H9 (cell line): ENCODE measurements around the gene ACSL4. TPM values are rescaled to one million over a fixed set of nuclear protein-coding genes. Genes with fewer than 3 reads are reported as not detected.

Experiments
- DNase-seq: peaks from one replicate; pipeline ENCODE4 v3.0.0-alpha.2; 2017
- H2AFZ ChIP-seq: one replicate; pipeline ENCODE4 v1.6.1; 2013; ENCODE audit warnings: mild to moderate bottlenecking, low read length, control low read depth, moderate library complexity
- H2AK5ac ChIP-seq: 2 replicates; pipeline ENCODE4 v1.6.1; 2013; ENCODE audit warnings: low read length, control low read depth, mixed read lengths; ENCODE audit not compliant: insufficient read length
- H2BK120ac ChIP-seq: one replicate; pipeline ENCODE4 v1.6.1; 2013; ENCODE audit warnings: low read depth, mild to moderate bottlenecking, low read length, control low read depth, inconsistent platforms; ENCODE audit not compliant: poor library complexity, severe bottlenecking
- H2BK12ac ChIP-seq: 2 replicates; pipeline ENCODE4 v1.6.1; 2013; ENCODE audit warnings: low read length, control low read depth, mixed read lengths, low read depth; ENCODE audit not compliant: insufficient read length
- H2BK15ac ChIP-seq: 2 replicates; pipeline ENCODE4 v1.6.1; 2013; ENCODE audit warnings: low read depth, low read length, control low read depth
- H2BK20ac ChIP-seq: one replicate; pipeline ENCODE4 v1.6.1; 2013; ENCODE audit warnings: low read depth, mild to moderate bottlenecking, low read length, control low read depth, inconsistent platforms; ENCODE audit not compliant: poor library complexity, severe bottlenecking
- H2BK5ac ChIP-seq: 2 replicates; pipeline ENCODE4 v1.6.1; 2013; ENCODE audit warnings: low read length, control low read depth, mixed read lengths; ENCODE audit not compliant: insufficient read length
- H3K14ac ChIP-seq: 2 replicates; pipeline ENCODE4 v1.6.1; 2013; ENCODE audit warnings: low read length, control low read depth; ENCODE audit not compliant: insufficient read depth
- H3K18ac ChIP-seq: 2 replicates; pipeline ENCODE4 v1.6.1; 2013; ENCODE audit warnings: low read depth, mild to moderate bottlenecking, mixed read lengths, low read length, control low read depth; ENCODE audit not compliant: insufficient read length
- H3K23ac ChIP-seq: 2 replicates; pipeline ENCODE4 v1.6.1; 2013; ENCODE audit warnings: low read length, control low read depth, mixed read lengths, low read depth; ENCODE audit not compliant: insufficient read length
- H3K23me2 ChIP-seq: 2 replicates; pipeline ENCODE4 v1.6.1; 2013; ENCODE audit warnings: low read depth, mild to moderate bottlenecking, mixed read lengths, low read length, control low read depth; ENCODE audit not compliant: insufficient read length, poor library complexity, severe bottlenecking
- H3K27ac ChIP-seq: 2 replicates; pipeline ENCODE4 v1.5.1; 2013; ENCODE audit warnings: low read length, control low read depth, mixed read lengths, low read depth; ENCODE audit not compliant: insufficient read length
- H3K27me3 ChIP-seq: 2 replicates; pipeline ENCODE4 v1.6.1; 2013; ENCODE audit warnings: low read length, control low read depth, inconsistent platforms; ENCODE audit not compliant: insufficient read depth
- H3K4ac ChIP-seq: 2 replicates; pipeline ENCODE4 v1.6.1; 2013; ENCODE audit warnings: low read depth, mild to moderate bottlenecking, control low read depth, inconsistent platforms, low read length, moderate library complexity
- H3K4me1 ChIP-seq: 2 replicates; pipeline ENCODE4 v1.6.1; 2013; ENCODE audit warnings: low read length, control low read depth, inconsistent platforms; ENCODE audit not compliant: insufficient read depth
- H3K4me2 ChIP-seq: 2 replicates; pipeline ENCODE4 v1.6.1; 2013; ENCODE audit warnings: low read length, control low read depth, mixed read lengths; ENCODE audit not compliant: insufficient read length, insufficient read depth
- H3K56ac ChIP-seq: 2 replicates; pipeline ENCODE4 v1.6.1; 2013; ENCODE audit warnings: low read depth, mild to moderate bottlenecking, mixed read lengths, low read length, control low read depth; ENCODE audit not compliant: insufficient read length
- H3K79me1 ChIP-seq: 2 replicates; pipeline ENCODE4 v1.6.1; 2013; ENCODE audit warnings: low read depth, mild to moderate bottlenecking, moderate library complexity, low read length, control low read depth, inconsistent platforms; ENCODE audit not compliant: insufficient read depth, poor library complexity, severe bottlenecking
- H3K79me2 ChIP-seq: 2 replicates; pipeline ENCODE4 v1.6.1; 2013; ENCODE audit warnings: low read length, control low read depth, inconsistent platforms; ENCODE audit not compliant: insufficient read depth
- H3K9ac ChIP-seq: 2 replicates; pipeline ENCODE4 v1.6.1; 2013; ENCODE audit warnings: low read length, control low read depth, mixed read lengths; ENCODE audit not compliant: insufficient read length; ENCODE audit errors: extremely low read depth
- H3K9me3 ChIP-seq: one replicate; pipeline ENCODE4 v1.6.1; 2013; ENCODE audit warnings: low read depth, low read length, inconsistent platforms; ENCODE audit not compliant: control insufficient read depth
- H3T11ph ChIP-seq: one replicate; pipeline ENCODE4 v1.6.1; 2013; ENCODE audit warnings: mild to moderate bottlenecking, low read length, control low read depth, inconsistent platforms
- H4K20me1 ChIP-seq: one replicate; pipeline ENCODE4 v1.6.1; 2013; ENCODE audit not compliant: control insufficient read depth, insufficient read length, insufficient read depth
- H4K5ac ChIP-seq: 2 replicates; pipeline ENCODE4 v1.6.1; 2013; ENCODE audit warnings: low read depth, mild to moderate bottlenecking, mixed read lengths, low read length, control low read depth; ENCODE audit not compliant: insufficient read length
- H4K8ac ChIP-seq: replicated peaks from 2 replicates; pipeline ENCODE4 v1.6.1; 2013; ENCODE audit warnings: low read length, control low read depth, mixed read lengths, low read depth; ENCODE audit not compliant: insufficient read length
- H4K91ac ChIP-seq: 2 replicates; pipeline ENCODE4 v1.6.1; 2013; ENCODE audit warnings: low read depth, mild to moderate bottlenecking, moderate library complexity, mixed read lengths, low read length, control low read depth; ENCODE audit not compliant: insufficient read length
- H3K27ac Mint-ChIP-seq, 3 experiments: 2 replicates in 2 of 3; 3 replicates in 1 of 3; pipeline ENCODE4 v1.8.0; 2020 to 2021; ENCODE audit warnings: mixed read lengths in 3 of 3, mild to moderate bottlenecking in 1 of 3, moderate library complexity in 1 of 3
- H3K27me3 Mint-ChIP-seq: 2 replicates; pipeline ENCODE4 v1.8.0; 2021; ENCODE audit warnings: low read depth, mild to moderate bottlenecking, moderate library complexity, mixed read lengths
- H3K36me3 Mint-ChIP-seq, 3 experiments: 2 replicates in 2 of 3; 3 replicates in 1 of 3; pipeline ENCODE4 v1.8.0; 2020 to 2021; ENCODE audit warnings: low read depth in 3 of 3, mixed read lengths in 3 of 3; ENCODE audit not compliant: insufficient read depth in 1 of 3
- H3K4me1 Mint-ChIP-seq, 2 experiments: 2 replicates each; pipeline ENCODE4 v1.8.0; 2020; ENCODE audit warnings: mixed read lengths in 2 of 2
- H3K4me3 Mint-ChIP-seq, 2 experiments: 2 replicates in 1 of 2; 3 replicates in 1 of 2; pipeline ENCODE4 v1.8.0; 2020 to 2021; ENCODE audit warnings: mild to moderate bottlenecking in 2 of 2, mixed read lengths in 2 of 2, moderate library complexity in 1 of 2
- H3K9me3 Mint-ChIP-seq, 2 experiments: 2 replicates in 1 of 2; 3 replicates in 1 of 2; pipeline ENCODE4 v1.8.0; 2020; ENCODE audit warnings: mild to moderate bottlenecking in 2 of 2, mixed read lengths in 2 of 2, moderate library complexity in 1 of 2
- WGBS: extraction: QIAGEN DNeasy Blood & Tissue Kit; methylation state at CpG from one replicate; pipeline ENCODE4 v1.1.7; 2013; ENCODE audit warnings: missing lambda C conversion rate, low lambda C conversion rate, mixed read lengths; ENCODE audit not compliant: insufficient read length; ENCODE audit errors: extremely low coverage; 5-methylcytosine and 5-hydroxymethylcytosine counted together
- total RNA-seq: library from RNA; stranded (reverse); gene quantifications from 2 replicates; pipeline ENCODE4 v1.2.1, GENCODE V29; 2021
- TF ChIP-seq, protein P1 (sequence below): fragments of 200-600 bp; sonication (generic); conservative IDR thresholded peaks from 3 replicates; pipeline ENCODE4 v1.8.0; 2021; ENCODE audit warnings: antibody characterized with exemption, mild to moderate bottlenecking

Gene ACSL4
- total RNA-seq, 1 experiment from 2014 or later = 41.6 TPM

DNA sequence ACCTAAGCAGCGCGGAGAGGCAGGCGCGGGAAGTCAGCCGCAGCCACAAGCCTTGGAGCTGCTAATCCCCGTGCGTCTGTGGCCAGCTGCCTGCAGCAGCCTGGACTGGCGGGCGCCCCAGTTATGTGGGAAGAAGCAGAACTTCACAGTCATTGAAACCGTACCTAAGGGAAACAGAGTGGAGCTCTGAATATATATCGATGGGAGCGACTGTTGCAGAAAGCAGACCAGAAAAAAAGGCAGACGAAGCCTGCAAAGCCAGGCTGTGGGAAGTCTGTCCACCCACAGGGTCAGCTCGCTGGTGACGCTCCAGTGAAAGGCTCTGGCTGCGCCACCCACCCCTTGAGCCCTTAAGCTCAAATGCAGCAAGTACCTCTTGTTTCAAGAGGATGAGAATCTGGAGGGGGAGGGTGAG is 132.8 kb downstream of the ACSL4 start:
- Histone ChIP-seq H2BK15ac (no peak overlapping the region), H4K8ac (no peak overlapping the region), H2BK12ac (no peak overlapping the region), H3K27ac (no peak overlapping the region), H2BK120ac (no peak overlapping the region), H3K4me1 (no peaks in the 10 kb centered on the region), H3K9me3 (no peaks in the 10 kb centered on the region), H2BK20ac (no peak overlapping the region), H2BK5ac (no peak overlapping the region), H4K20me1 (no peaks in the 10 kb centered on the region), H4K5ac (no peak overlapping the region), H3K23me2 (no peaks in the 10 kb centered on the region), H3K56ac (no peak overlapping the region), H3K14ac (no peak overlapping the region), H3K79me1 (no peaks in the 10 kb centered on the region), H3T11ph (no peak overlapping the region), H3K23ac (no peak overlapping the region), H3K27me3 (no peaks in the 10 kb centered on the region), H4K91ac (no peak overlapping the region), H2AFZ (no peak overlapping the region), H3K9ac (no peak overlapping the region), H3K4me2 (peak overlapping the region; percentile 63), H3K79me2 (no peaks in the 10 kb centered on the region), H3K4ac (no peak overlapping the region), H3K18ac (no peak overlapping the region), H2AK5ac (no peak overlapping the region)
- TF ChIP-seq, protein P1, sequence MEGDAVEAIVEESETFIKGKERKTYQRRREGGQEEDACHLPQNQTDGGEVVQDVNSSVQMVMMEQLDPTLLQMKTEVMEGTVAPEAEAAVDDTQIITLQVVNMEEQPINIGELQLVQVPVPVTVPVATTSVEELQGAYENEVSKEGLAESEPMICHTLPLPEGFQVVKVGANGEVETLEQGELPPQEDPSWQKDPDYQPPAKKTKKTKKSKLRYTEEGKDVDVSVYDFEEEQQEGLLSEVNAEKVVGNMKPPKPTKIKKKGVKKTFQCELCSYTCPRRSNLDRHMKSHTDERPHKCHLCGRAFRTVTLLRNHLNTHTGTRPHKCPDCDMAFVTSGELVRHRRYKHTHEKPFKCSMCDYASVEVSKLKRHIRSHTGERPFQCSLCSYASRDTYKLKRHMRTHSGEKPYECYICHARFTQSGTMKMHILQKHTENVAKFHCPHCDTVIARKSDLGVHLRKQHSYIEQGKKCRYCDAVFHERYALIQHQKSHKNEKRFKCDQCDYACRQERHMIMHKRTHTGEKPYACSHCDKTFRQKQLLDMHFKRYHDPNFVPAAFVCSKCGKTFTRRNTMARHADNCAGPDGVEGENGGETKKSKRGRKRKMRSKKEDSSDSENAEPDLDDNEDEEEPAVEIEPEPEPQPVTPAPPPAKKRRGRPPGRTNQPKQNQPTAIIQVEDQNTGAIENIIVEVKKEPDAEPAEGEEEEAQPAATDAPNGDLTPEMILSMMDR = no peak
- peaks cover 14% of the 10 kb centered on the region for H3K27me3 Mint-ChIP-seq
- no peaks in the 10 kb centered on the region for H3K36me3 Mint-ChIP-seq
- peak overlapping the region in 1 of 2 experiments; percentile 11; a peak in 2 of 5 replicates for H3K4me3 Mint-ChIP-seq
- peak; percentile 40 for DNase-seq
- no peaks in the 10 kb centered on the region for H3K9me3 Mint-ChIP-seq
- H3K27ac Mint-ChIP-seq = peak overlapping the region in 1 of 3 experiments; percentile 57; a peak in 2 of 7 replicates
- peaks cover 14 to 32% of the 10 kb centered on the region in 2 experiments for H3K4me1 Mint-ChIP-seq
- no CpG with 5 or more reads among the region's 16 CpGs for WGBS
